ENCODE data around the gene PTOV1.

GRCh38 chr19:49876422-49877019 lies 25.6 kb downstream of the PTOV1 start:
- TF ChIP-seq CTCF (IDR thresholded peaks at IDR 0.05; ENCODE audit: low read depth, low read length, missing input control) = no peak
- TF ChIP-seq RXRA (IDR thresholded peaks at IDR 0.05) = no peak
- no peak for TF ChIP-seq TAF1 (conservative IDR thresholded peaks at IDR 0.05)
- TF ChIP-seq JUND (IDR thresholded peaks at IDR 0.05) = peak in 1 of 2 donors; percentile 60
- no peak for TF ChIP-seq REST (IDR thresholded peaks at IDR 0.05)
- TF ChIP-seq YY1 (IDR thresholded peaks at IDR 0.05) = peak; percentile 99
- peak; percentile 43 to 81 for TF ChIP-seq GABPA (IDR thresholded peaks at IDR 0.05 in 1 of 2, conservative IDR thresholded peaks at IDR 0.05 in 1 of 2)
